ENCODE measurements around the gene TBC1D3I.
"Not testable (repeated sequence)": the region's sequence is repeated elsewhere in the genome, so short reads cannot be mapped to it uniquely, and the experiment has no call there.

Gene TBC1D3I

GRCh38 chr17:36264470-36264869, at the start of gene TBC1D3I:
Gene TBC1D3I (minus strand): TSS chr17:36264570. CDS start chr17:36262985, 1,585 bp downstream.
- not testable (repeated sequence) for DNase-seq

GRCh38 chr17:36295161-36295560, 30.8 kb upstream of the TBC1D3I start:
- not testable (repeated sequence) for DNase-seq

GRCh38 chr17:36289965-36290612, 25.7 kb upstream of the TBC1D3I start:
- not testable (repeated sequence) for DNase-seq

DNA sequence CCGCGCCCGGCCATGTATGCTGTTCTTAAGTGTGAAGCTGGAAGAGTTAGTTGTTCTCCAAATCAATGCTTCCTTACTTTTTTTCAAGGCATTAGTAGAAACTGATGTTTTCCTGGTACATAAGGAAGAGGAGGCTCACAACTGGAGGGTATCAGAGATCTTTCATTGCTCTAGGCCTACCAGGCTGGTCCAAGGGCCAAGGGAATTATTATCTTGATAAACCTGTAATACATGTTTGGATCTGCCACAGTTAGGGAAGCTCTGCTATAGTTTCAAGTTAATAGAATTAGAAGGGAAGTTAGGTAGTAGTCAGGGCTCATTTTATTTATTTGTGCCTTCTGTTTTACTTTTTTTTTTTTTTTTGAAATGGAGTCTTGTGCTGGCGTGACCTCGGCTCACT, 19.8 kb upstream of the TBC1D3I start:
- not testable (repeated sequence) for DNase-seq

DNA sequence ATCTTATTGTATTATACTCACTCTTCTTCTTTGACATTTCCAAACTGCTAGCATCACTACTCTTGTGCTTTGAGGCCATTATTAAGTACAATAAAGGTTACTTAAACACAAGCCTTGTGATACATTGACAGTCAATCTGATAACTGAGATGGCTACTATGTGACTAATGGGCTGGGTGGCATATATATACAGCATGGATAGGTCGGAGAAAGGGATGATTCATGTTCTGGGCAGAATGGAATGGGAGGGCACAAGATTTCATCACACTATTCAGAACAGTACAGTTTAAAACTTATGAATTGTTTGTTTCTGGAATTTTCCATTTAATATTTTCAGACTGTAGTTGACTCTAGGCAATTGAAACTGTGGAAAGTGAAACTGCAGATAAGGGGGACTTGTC, 18.9 kb upstream of the TBC1D3I start:
- DNase-seq: not testable (repeated sequence)

DNA sequence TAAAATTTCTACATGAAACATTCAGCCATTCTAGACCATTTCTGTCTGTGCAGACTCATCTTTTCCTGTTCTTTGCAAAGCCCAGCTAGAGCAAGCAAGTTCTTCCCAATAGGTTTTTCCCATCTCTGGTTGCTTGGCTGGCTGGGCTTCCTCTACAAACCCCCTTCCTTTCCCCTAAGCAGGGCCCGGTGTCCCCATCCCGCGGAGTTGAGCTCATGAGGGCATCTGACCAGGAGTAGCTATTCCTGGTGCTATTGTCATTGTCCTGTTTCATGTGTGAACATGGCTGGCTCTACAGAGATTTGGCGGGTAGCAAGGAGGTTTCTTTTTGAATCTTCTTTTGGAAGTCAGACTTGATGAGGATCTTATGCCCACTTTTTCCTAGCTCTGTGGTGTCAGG, 22.3 kb downstream of the TBC1D3I start:
- DNase-seq: not testable (repeated sequence)

DNA sequence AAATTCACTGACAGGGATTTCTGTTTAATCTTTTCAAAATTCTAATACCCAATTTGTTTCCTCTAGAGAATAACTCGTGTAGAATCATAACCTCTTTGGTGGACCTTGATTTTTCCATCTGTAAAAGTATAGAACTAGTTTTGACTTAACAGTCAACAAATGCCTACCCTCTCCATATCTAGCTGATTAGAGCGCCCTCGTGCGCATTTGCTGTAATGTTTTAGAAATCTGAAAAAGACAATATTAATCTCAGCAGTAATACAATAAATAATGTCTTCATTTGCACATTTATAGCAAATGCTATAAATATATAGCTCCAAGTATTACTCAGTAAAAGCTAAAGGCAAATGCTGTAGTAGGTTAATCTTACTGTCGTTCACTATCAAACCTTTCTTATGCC, 34.7 kb downstream of the TBC1D3I start:
- not testable (repeated sequence) for DNase-seq

GRCh38 chr17:36222967-36223366, 41.4 kb downstream of the TBC1D3I start:
- DNase-seq: not testable (repeated sequence)

DNA sequence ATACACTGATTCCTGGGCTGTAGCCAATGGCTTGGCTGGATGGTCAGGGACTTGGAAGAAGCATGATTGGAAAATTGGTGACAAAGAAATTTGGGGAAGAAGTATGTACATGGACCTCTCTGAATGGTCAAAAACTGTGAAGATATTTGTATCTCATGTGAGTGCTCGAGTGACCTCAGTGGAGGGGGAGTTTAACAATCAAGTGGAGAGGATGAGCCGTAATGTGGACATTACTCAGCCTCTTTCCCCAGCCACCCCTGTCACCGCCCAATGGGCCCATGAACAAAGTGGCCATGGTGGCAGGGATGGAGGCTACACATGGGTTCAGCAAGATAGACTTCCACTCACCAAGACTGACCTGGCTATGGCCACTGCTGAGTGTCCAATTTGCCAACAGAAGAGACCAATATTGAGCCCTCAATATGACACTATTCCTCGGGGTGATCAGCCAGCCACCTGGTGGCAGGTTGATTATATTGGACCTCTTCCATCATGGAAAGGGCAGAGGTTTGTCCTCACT, 42.7 kb downstream of the TBC1D3I start:
- DNase-seq: not testable (repeated sequence)

- not testable (repeated sequence) for DNase-seq
Observed at GRCh38 chr17:36220737-36221580, 43.4 kb downstream of the TBC1D3I start.

GRCh38 chr17:36219556-36219955, 44.8 kb downstream of the TBC1D3I start:
- not testable (repeated sequence) for DNase-seq

- DNase-seq: not testable (repeated sequence)
Observed at GRCh38 chr17:36215406-36216308, 48.7 kb downstream of the TBC1D3I start.

DNA sequence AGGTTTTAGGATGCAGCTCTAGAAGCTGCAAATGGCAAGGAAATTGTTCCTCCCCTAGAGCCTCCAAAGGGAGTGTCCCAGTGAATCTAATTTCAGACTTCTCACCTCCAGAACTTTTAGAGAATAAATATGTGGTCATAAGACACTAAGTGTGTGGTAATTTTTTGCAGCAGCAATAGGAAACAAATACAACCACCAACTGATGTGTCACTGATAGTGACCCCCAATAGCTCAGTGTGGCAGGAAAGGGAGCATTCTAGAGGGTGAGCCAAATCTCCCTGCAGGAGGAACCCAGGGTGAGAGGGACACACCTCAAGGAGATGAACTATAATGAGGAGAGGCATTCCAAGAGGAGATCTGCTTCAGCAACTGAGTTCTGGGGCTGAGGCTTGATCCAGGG, 49.5 kb downstream of the TBC1D3I start:
- no peak for TF ChIP-seq POLR2A (IDR thresholded peaks at IDR 0.05; ENCODE audit: low read length)
- no peak for TF ChIP-seq GATA1 (IDR thresholded peaks at IDR 0.05; ENCODE audit: low read depth, low read length)
- no peak for DNase-seq

DNA sequence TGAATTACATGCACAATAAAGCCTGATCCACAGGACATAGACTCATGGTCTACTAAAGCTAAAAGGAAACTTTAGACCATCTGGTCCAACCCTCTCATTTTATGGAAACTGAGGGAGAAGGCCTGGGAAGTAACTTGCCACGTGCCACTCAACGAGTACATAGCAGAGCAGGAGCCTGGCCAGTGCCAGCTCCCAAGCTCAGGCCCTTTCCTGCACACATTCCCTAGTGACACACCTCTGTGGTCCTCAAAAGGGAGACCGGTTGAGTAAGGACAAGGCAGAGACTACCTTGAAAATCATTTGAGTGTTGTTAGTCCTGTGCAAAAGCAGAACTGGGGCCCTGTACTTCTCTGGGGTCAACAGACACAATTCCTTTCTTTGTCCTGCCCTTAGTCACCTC, 50.7 kb downstream of the TBC1D3I start:
- no peak for DNase-seq
- TF ChIP-seq POLR2A (IDR thresholded peaks at IDR 0.05; ENCODE audit: low read length) (no peak), GATA1 (IDR thresholded peaks at IDR 0.05; ENCODE audit: low read depth, low read length) (no peak)

DNA sequence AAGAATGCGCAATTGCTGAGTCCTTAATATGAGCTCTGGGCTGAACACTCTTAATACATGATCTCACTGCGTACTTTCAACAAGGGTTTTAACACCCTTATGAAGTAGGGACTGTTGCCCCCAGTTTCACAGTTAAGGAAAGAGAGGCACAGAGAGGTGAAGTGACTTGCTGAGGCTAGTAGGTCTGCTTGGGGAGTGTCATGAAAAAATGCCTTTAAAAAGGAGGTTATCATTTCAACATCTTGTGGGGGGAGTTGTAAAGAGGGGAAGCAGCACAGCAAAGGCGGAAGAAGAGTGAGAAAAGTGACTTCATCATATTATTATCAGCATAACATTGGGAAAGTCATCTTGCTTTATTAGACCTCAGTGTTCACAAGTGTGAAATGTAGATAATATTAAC, 51.4 kb downstream of the TBC1D3I start:
- TF ChIP-seq POLR2A (IDR thresholded peaks at IDR 0.05; ENCODE audit: low read length) (no peak), GATA1 (IDR thresholded peaks at IDR 0.05; ENCODE audit: low read depth, low read length) (no peak)
- DNase-seq: no peak

- no peak for TF ChIP-seq POLR2A (IDR thresholded peaks at IDR 0.05; ENCODE audit: low read length)
- no peak for TF ChIP-seq GATA1 (IDR thresholded peaks at IDR 0.05; ENCODE audit: low read depth, low read length)
- no peak for DNase-seq
Observed at GRCh38 chr17:36212272-36212605, 52.1 kb downstream of the TBC1D3I start.

DNA sequence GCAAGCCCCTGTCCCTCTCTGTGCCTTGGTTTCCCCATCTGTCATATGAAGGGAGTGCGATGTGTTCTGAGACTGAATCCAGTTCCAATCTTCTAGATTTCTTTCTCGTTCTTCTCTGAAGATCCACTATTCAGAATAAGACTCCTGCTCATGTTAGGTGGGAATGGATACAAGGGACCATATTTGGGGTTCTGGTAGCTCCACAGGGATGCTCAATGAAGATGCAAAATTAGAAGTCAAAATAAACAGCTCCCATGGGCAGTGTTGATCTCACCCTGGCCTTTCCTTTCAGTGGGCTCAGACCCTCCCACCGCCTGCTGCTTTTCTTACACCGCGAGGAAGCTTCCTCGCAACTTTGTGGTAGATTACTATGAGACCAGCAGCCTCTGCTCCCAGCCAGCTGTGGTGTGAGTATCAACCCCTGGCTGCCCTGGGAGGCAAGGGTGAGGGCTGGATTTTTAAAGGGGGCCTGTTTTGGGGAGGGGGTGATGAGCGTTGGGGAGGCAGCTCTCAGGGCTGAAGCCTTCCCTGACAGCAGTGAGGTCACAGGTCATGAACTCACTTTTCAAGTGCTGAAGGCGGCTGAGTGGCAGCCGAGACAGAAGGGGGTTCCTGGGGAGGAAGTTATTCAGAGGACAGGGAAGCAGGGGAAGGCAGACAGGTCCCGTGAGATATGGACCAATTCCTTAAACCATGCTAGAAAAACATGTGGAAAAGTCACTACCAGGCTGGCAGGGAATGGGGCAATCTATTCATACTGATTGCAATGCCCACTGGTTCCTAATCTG, 52.7 kb downstream of the TBC1D3I start:
- not testable (repeated sequence) for DNase-seq

- not testable (repeated sequence) for DNase-seq
Observed at GRCh38 chr17:36210439-36211211, 53.7 kb downstream of the TBC1D3I start, which contains the start of gene CCL4L2. Gene CCL4L2 (plus strand): TSS chr17:36211063.

Measured in erythroblast (primary cell).